K562 (cell line): ENCODE results near the gene PDGFRA. TPM values are rescaled to one million over a fixed set of nuclear protein-coding genes. Genes with fewer than 3 reads are reported as not detected.

Experiments used
- ATAC-seq: fragments of 200-7000 bp; cut with Tn5 transposase; 3 replicates; pipeline ENCODE4 v1.9.1; 2020; ENCODE audit warnings: moderate library complexity
- BruUV-seq: library from RNA; stranded (reverse); fragments of 400-500 nt; replicated peaks from 2 replicates; lab custom pipeline; 2021; lab: Mats Ljungman, UMichigan
- CTCF ChIA-PET: fragments of 300-600 bp; formaldehyde crosslinking; extraction: SDS; loops from one replicate; lab custom pipeline; 2021; ENCODE audit warnings: low intra/inter-chr PET ratio; lab: Yijun Ruan, JAX
- POLR2A ChIA-PET: fragments of 300-600, 350-650 bp; sonication (Branson Sonifier 250); formaldehyde crosslinking; extraction: SDS; loops from one replicate; lab custom pipeline; 2021; ENCODE audit warnings: antibody characterized with exemption, inconsistent platforms; lab: Yijun Ruan, JAX
- DNase-seq, 4 experiments: peaks; one replicate each; pipeline versions ENCODE4 v3.0.0 to v3.0.0-alpha.2; 2011 to 2018; ENCODE audit warnings: low spot score in 3 of 4, mixed read lengths in 3 of 4; ENCODE audit errors: extremely low read depth in 1 of 4
- FAIRE-seq: peaks from 2 replicates; lab custom pipeline; 2011; peaks lifted over from hg19 to GRCh38; lab: Jason Lieb, UNC
- H2AFZ ChIP-seq: 2 replicates; pipeline ENCODE4 v1.6.0; 2011; ENCODE audit warnings: low read depth, low read length, control low read depth, inconsistent platforms
- H3K27ac ChIP-seq: fragments of 200-600 bp; 3 replicates; pipeline ENCODE4 v1.8.0; 2011; ENCODE audit warnings: low read depth, mild to moderate bottlenecking, control low read depth, inconsistent platforms, low read length, moderate library complexity, mixed read lengths; ENCODE audit errors: extremely low read depth
- H3K27me3 ChIP-seq, 2 experiments: fragments of 300-600 bp in 1 of 2; 2 replicates in 1 of 2; 3 replicates in 1 of 2; pipeline versions ENCODE4 v1.6.0 to v1.8.0; 2011; ENCODE audit warnings: inconsistent platforms in 2 of 2, low read length in 2 of 2, mild to moderate bottlenecking in 1 of 2, mixed read lengths in 1 of 2, moderate library complexity in 1 of 2; ENCODE audit not compliant: control insufficient read depth in 2 of 2, insufficient read depth in 2 of 2
- H3K36me3 ChIP-seq: fragments of 300-600 bp; 3 replicates; pipeline ENCODE4 v1.8.0; 2011; ENCODE audit warnings: mild to moderate bottlenecking, low read length, inconsistent platforms; ENCODE audit not compliant: control insufficient read depth, insufficient read depth
- H3K4me1 ChIP-seq, 2 experiments: fragments of 200-600 bp in 1 of 2; replicated peaks in 1 of 2; 2 replicates in 1 of 2; 3 replicates in 1 of 2; pipeline versions ENCODE4 v1.5.1 to v1.8.0; 2011; ENCODE audit warnings: inconsistent platforms in 2 of 2, low read length in 2 of 2, mild to moderate bottlenecking in 1 of 2, mixed read lengths in 1 of 2, moderate library complexity in 1 of 2; ENCODE audit not compliant: control insufficient read depth in 2 of 2, insufficient read depth in 2 of 2
- H3K4me2 ChIP-seq: 2 replicates; pipeline ENCODE4 v1.6.1; 2011; ENCODE audit warnings: low read length, control low read depth, inconsistent platforms, mixed read lengths; ENCODE audit not compliant: insufficient read depth
- H3K4me3 ChIP-seq: fragments of 200-600 bp; sonication (generic), shearing (Covaris generic); 2 replicates; pipeline ENCODE4 v1.5.1; 2016; ENCODE audit warnings: control low read depth, inconsistent platforms
- H3K79me2 ChIP-seq: fragments of 200-600 bp; 3 replicates; pipeline ENCODE4 v1.8.0; 2011; ENCODE audit warnings: low read length, inconsistent platforms; ENCODE audit not compliant: control insufficient read depth, insufficient read depth
- H3K9ac ChIP-seq, 2 experiments: 2 replicates each; pipeline versions ENCODE4 v1.6.0 to v1.6.1; 2011; ENCODE audit warnings: low read depth in 2 of 2, low read length in 2 of 2, control low read depth in 1 of 2, inconsistent platforms in 1 of 2, mild to moderate bottlenecking in 1 of 2, mixed read lengths in 1 of 2; ENCODE audit not compliant: insufficient read depth in 1 of 2
- H3K9me1 ChIP-seq: one replicate; pipeline ENCODE4 v1.6.0; 2011; ENCODE audit warnings: inconsistent platforms, mild to moderate bottlenecking, low read length, moderate library complexity; ENCODE audit not compliant: control insufficient read depth, insufficient read depth
- H3K9me3 ChIP-seq: replicated peaks from 2 replicates; pipeline ENCODE4 v1.5.1; 2011; ENCODE audit warnings: low read depth, low read length, inconsistent platforms; ENCODE audit not compliant: control insufficient read depth, insufficient read depth
- H4K20me1 ChIP-seq: replicated peaks from 2 replicates; pipeline ENCODE4 v1.6.1; 2011; ENCODE audit warnings: low read length, inconsistent platforms, mixed read lengths; ENCODE audit not compliant: control insufficient read depth, insufficient read depth
- E2F8 ChIP-seq: fragments of 450-650 bp; IDR thresholded peaks from 2 replicates; pipeline ENCODE4 v1.7.1; 2018; ENCODE audit warnings: mild to moderate bottlenecking, low read depth; ENCODE audit not compliant: partially characterized antibody
- EZH2 ChIP-seq: IDR thresholded peaks from 2 replicates; pipeline ENCODE4 v1.6.1; 2012; ENCODE audit warnings: low read depth, mild to moderate bottlenecking, inconsistent platforms, low read length, borderline replicate concordance
- HDAC8 ChIP-seq: fragments of 450-650 bp; IDR thresholded peaks from 2 replicates; pipeline ENCODE4 v1.6.1; 2016; ENCODE audit warnings: mild to moderate bottlenecking, missing genetic modification characterization, moderate library complexity, missing compliant biosample characterization
- IRF2 ChIP-seq: sonication (generic); formaldehyde crosslinking; IDR thresholded peaks from 2 replicates; pipeline ENCODE4 v1.8.1; 2022; ENCODE audit warnings: mild to moderate bottlenecking, missing genetic modification reagents
- SRF ChIP-seq, 2 experiments: fragments of 250-450, 450-650 bp in 1 of 2; sonication (Bioruptor Pico) in 1 of 2; sonication (generic) in 1 of 2; formaldehyde crosslinking; IDR thresholded peaks; 2 replicates each; pipeline versions ENCODE4 v1.5.0 to v1.5.1; 2020 to 2022; ENCODE audit warnings: mild to moderate bottlenecking in 1 of 2, missing genetic modification reagents in 1 of 2
- WGBS: fragments of 100-300 bp; shearing (Covaris generic); methylation state at CpG from one replicate; pipeline ENCODE4 v1.1.6; 2016; ENCODE audit warnings: low coverage, mixed read lengths; ENCODE audit not compliant: insufficient coverage; ENCODE audit errors: missing lambda C conversion rate; 5-methylcytosine and 5-hydroxymethylcytosine counted together
- in situ Hi-C: fragments of 300-500 bp; cut with MboI; formaldehyde crosslinking; loops from 4 replicates; pipeline ENCODE4 v1.15.0; 2018; ENCODE audit warnings: inconsistent platforms, mixed read lengths
- intact Hi-C: fragments of 100-400 bp; cut with micrococcal nuclease; formaldehyde crosslinking; loops from 2 replicates; pipeline ENCODE4 v1.14.2; 2022
- polyA plus RNA-seq, 8 experiments: library from polyadenylated mRNA; depleted of rRNA in 4 of 8; stranded (reverse) in 5 of 8; unstranded in 3 of 8; fragments of >200 nt; fragmentation: Nextera tagmentation in 2 of 8; fragmentation: Illumina TruSeq in 1 of 8; extraction: Ambion mirVana in 2 of 8; extraction: Trizol in 1 of 8; gene quantifications; 2 replicates each; pipeline versions ENCODE4 v1.2.1 to v1.2.3, GENCODE V29; 2011 to 2014; ENCODE audit warnings: inconsistent platforms in 1 of 8, missing spikeins in 1 of 8
- total RNA-seq, 7 experiments: library from RNA; depleted of rRNA in 6 of 7; stranded (reverse); fragments of >200 nt in 6 of 7; fragmentation: Illumina TruSeq in 2 of 7; extraction: Trizol in 2 of 7; gene quantifications; 2 replicates each; pipeline versions ENCODE4 v1.2.1 to v1.2.3, GENCODE V29; 2011 to 2021; ENCODE audit warnings: low replicate concordance in 1 of 7
- TF ChIP-seq, protein P1 (sequence below): fragments of 450-650 bp; IDR thresholded peaks from 2 replicates; pipeline ENCODE4 v1.6.1; 2018; ENCODE audit warnings: mild to moderate bottlenecking, low read depth; ENCODE audit not compliant: partially characterized antibody

PDGFRA gene
- total and polyA plus RNA-seq, 9 of the 15 experiments (the other 6 are each of a cell fraction or from before 2014, with no cell fraction given), result 0.40 TPM; not detected in 8

GRCh38 chr4:54256491-54257486, 27.7 kb downstream of the PDGFRA start:
- no peak for FAIRE-seq
- H3K4me2 ChIP-seq, result no peak overlapping the region
- in situ Hi-C loops (no loop called here), intact Hi-C loops (no loop called here)
- ChIA-PET CTCF (no interaction called here), POLR2A (no interaction called here)
- H3K27me3 ChIP-seq, result no peaks in the 10 kb centered on the region
- no peak for ATAC-seq
- H3K9ac ChIP-seq, result no peak overlapping the region
- no peaks in the 10 kb centered on the region for H4K20me1 ChIP-seq
- no peaks in the 10 kb centered on the region for H3K9me1 ChIP-seq
- no peak overlapping the region for H3K4me3 ChIP-seq
- no peak overlapping the region for H2AFZ ChIP-seq
- H3K27ac ChIP-seq, result no peak overlapping the region
- TF ChIP-seq SRF (CRISPR knock-in tag; IDR thresholded peaks at IDR 0.05), result peak in 1 of 2 experiments; percentile 72; a peak in 1 of 4 replicates
- no peak for TF ChIP-seq HDAC8 (tag)
- WGBS, result under 1% methylated on average over 11 of the region's 11 CpGs
- H3K9me3 ChIP-seq, result no peaks in the 10 kb centered on the region
- no TSS peak for BruUV-seq
- no peak for DNase-seq
- H3K79me2 ChIP-seq, result no peaks in the 10 kb centered on the region
- no peaks in the 10 kb centered on the region for H3K36me3 ChIP-seq
- no peaks in the 10 kb centered on the region for H3K4me1 ChIP-seq

- POLR2A ChIA-PET, result interaction anchor here (0.6 kb wide), 1 partner anchor 1713 kb away, joined by 3 read pairs; no protein-coding TSS in a partner anchor
- Histone ChIP-seq H3K4me1 (no peaks in the 10 kb centered on the region), H3K79me2 (no peaks in the 10 kb centered on the region), H3K27ac (no peak overlapping the region), H3K4me2 (no peak overlapping the region), H2AFZ (no peak overlapping the region), H3K9me1 (no peaks in the 10 kb centered on the region), H4K20me1 (no peaks in the 10 kb centered on the region), H3K27me3 (peaks cover 2 to 4% of the 10 kb centered on the region in 2 experiments; a peak in 2 of 5 replicates), H3K4me3 (no peak overlapping the region), H3K36me3 (no peaks in the 10 kb centered on the region), H3K9ac (no peak overlapping the region), H3K9me3 (no peaks in the 10 kb centered on the region)
- in situ Hi-C loops, result no loop called here
- DNase-seq, result no peak
- no peak for FAIRE-seq
- BruUV-seq, result no TSS peak
- WGBS, result 6% methylated on average over 4 of the region's 4 CpGs
- intact Hi-C loops, result no loop called here
- ATAC-seq, result no peak
- CTCF ChIA-PET, result no interaction called here
- TF ChIP-seq E2F8 (no peak), IRF2 (CRISPR knock-in tag) (no peak), EZH2 (no peak)
- TF ChIP-seq, protein P1, sequence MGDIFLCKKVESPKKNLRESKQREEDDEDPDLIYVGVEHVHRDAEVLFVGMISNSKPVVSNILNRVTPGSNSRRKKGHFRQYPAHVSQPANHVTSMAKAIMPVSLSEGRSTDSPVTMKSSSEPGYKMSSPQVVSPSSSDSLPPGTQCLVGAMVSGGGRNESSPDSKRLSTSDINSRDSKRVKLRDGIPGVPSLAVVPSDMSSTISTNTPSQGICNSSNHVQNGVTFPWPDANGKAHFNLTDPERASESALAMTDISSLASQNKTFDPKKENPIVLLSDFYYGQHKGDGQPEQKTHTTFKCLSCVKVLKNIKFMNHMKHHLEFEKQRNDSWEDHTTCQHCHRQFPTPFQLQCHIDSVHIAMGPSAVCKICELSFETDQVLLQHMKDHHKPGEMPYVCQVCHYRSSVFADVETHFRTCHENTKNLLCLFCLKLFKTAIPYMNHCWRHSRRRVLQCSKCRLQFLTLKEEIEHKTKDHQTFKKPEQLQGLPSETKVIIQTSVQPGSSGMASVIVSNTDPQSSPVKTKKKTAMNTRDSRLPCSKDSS, result no peak
Observed at GRCh38 chr4:54265366-54265765, 36.3 kb downstream of the PDGFRA start.
